Coronary artery (tissue), 2 donors: Measurements from ENCODE around the gene ADCY7.

Source experiments
- DNase-seq: peaks from one replicate; pipeline ENCODE4 v3.0.0-alpha.2; 2017; ENCODE audit warnings: low spot score
- H3K27ac ChIP-seq, 2 donors: fragments of 200-600 bp; sonication (generic); one replicate each; pipeline ENCODE4 v1.5.1; 2016 to 2019
- H3K4me3 ChIP-seq: fragments of 200-600 bp; sonication (generic); 2 replicates; pipeline ENCODE4 v1.5.1; 2016; ENCODE audit warnings: mild to moderate bottlenecking, moderate library complexity
- CTCF ChIP-seq: fragments of 200-600 bp; sonication (generic); IDR thresholded peaks from one replicate; pipeline ENCODE4 v1.5.1; 2019; ENCODE audit warnings: antibody characterized with exemption

The ADCY7 gene

GRCh38 chr16:50244504-50245416 lies 21.6 kb upstream of the ADCY7 start:
- peak overlapping the region; percentile 87 for H3K4me3 ChIP-seq
- no peak for TF ChIP-seq CTCF
- DNase-seq, result no peak
- H3K27ac ChIP-seq, result peak overlapping the region in 1 of 2 donors; percentile 35

GRCh38 chr16:50245417-50246298 lies 20.7 kb upstream of the ADCY7 start:
- DNase-seq, result no peak
- TF ChIP-seq CTCF, result no peak
- peak overlapping the region; percentile 87 for H3K4me3 ChIP-seq
- peak overlapping the region in 1 of 2 donors; percentile 71 for H3K27ac ChIP-seq

- DNase-seq, result peak; percentile 65
Measured at GRCh38 chr16:50246299-50247122, 19.8 kb upstream of the ADCY7 start.

GRCh38 chr16:50247123-50247905 lies 19.0 kb upstream of the ADCY7 start:
- no peak overlapping the region for H3K27ac ChIP-seq
- no peak for TF ChIP-seq CTCF
- DNase-seq, result no peak
- peak overlapping the region; percentile 87 for H3K4me3 ChIP-seq

More at GRCh38 chr16:50246299-50247122, 19.8 kb upstream of the ADCY7 start:
- Histone ChIP-seq H3K27ac (peak overlapping the region in 1 of 2 donors; percentile 71), H3K4me3 (peak overlapping the region; percentile 87)
- no peak for TF ChIP-seq CTCF

GRCh38 chr16:50247906-50248608 lies 18.3 kb upstream of the ADCY7 start:
- Histone ChIP-seq H3K27ac (no peak overlapping the region), H3K4me3 (no peak overlapping the region)
- DNase-seq, result peak; percentile 65
- no peak for TF ChIP-seq CTCF
